T-helper 2 cell treated with Interferon-gamma antibody and Interleukin-4, amounts not matched to agents 5 μg/mL and 100 μg/mL, for 36 hours (primary cell): Measurements from ENCODE around the gene TRAF7.

Experiments
- DNase-seq: peaks from one replicate; pipeline ENCODE4 v3.0.0; 2021; ENCODE audit warnings: low spot score
- H3K27ac Mint-ChIP-seq: one replicate; pipeline ENCODE4 v1.8.0; 2021; ENCODE audit warnings: mild to moderate bottlenecking, mixed read lengths
- H3K27me3 Mint-ChIP-seq: one replicate; pipeline ENCODE4 v1.8.0; 2021; ENCODE audit warnings: low read depth, mixed read lengths
- H3K36me3 Mint-ChIP-seq: one replicate; pipeline ENCODE4 v1.8.0; 2021; ENCODE audit warnings: low read depth, mixed read lengths
- H3K4me1 Mint-ChIP-seq: one replicate; pipeline ENCODE4 v1.8.0; 2021; ENCODE audit warnings: low read depth, mixed read lengths
- H3K4me3 Mint-ChIP-seq: one replicate; pipeline ENCODE4 v1.8.0; 2022; ENCODE audit warnings: mild to moderate bottlenecking, moderate library complexity, mixed read lengths
- H3K9me3 Mint-ChIP-seq: one replicate; pipeline ENCODE4 v1.8.0; 2021; ENCODE audit warnings: mixed read lengths

The TRAF7 gene

GRCh38 chr16:2158262-2158638 is 2.7 kb downstream of the TRAF7 start:
- H3K36me3 Mint-ChIP-seq = peaks cover 21% of the 10 kb centered on the region
- peaks cover 16% of the 10 kb centered on the region for H3K4me1 Mint-ChIP-seq
- H3K4me3 Mint-ChIP-seq = no peak overlapping the region
- DNase-seq = no peak
- no peaks in the 10 kb centered on the region for H3K27me3 Mint-ChIP-seq
- no peak overlapping the region for H3K27ac Mint-ChIP-seq
- H3K9me3 Mint-ChIP-seq = no peaks in the 10 kb centered on the region

GRCh38 chr16:2159175-2159838 is 3.7 kb downstream of the TRAF7 start:
- no peaks in the 10 kb centered on the region for H3K27me3 Mint-ChIP-seq
- peak overlapping the region; percentile 8 for H3K27ac Mint-ChIP-seq
- no peak for DNase-seq
- no peaks in the 10 kb centered on the region for H3K9me3 Mint-ChIP-seq
- H3K4me3 Mint-ChIP-seq = no peak overlapping the region
- peaks cover 12% of the 10 kb centered on the region for H3K4me1 Mint-ChIP-seq
- H3K36me3 Mint-ChIP-seq = peaks cover 12% of the 10 kb centered on the region

GRCh38 chr16:2160915-2161551 is 5.5 kb downstream of the TRAF7 start:
- H3K36me3 Mint-ChIP-seq = peaks cover 7% of the 10 kb centered on the region
- H3K4me3 Mint-ChIP-seq = no peak overlapping the region
- H3K27ac Mint-ChIP-seq = no peak overlapping the region
- no peak for DNase-seq
- H3K4me1 Mint-ChIP-seq = peaks cover 12% of the 10 kb centered on the region
- H3K27me3 Mint-ChIP-seq = no peaks in the 10 kb centered on the region
- no peaks in the 10 kb centered on the region for H3K9me3 Mint-ChIP-seq

- Mint-ChIP-seq H3K4me1 (peaks cover 6% of the 10 kb centered on the region), H3K9me3 (no peaks in the 10 kb centered on the region), H3K36me3 (peaks cover 10% of the 10 kb centered on the region), H3K27ac (no peak overlapping the region), H3K27me3 (no peaks in the 10 kb centered on the region), H3K4me3 (no peak overlapping the region)
- no peak for DNase-seq
Measured at GRCh38 chr16:2161911-2162310, 6.3 kb downstream of the TRAF7 start.

- Mint-ChIP-seq H3K36me3 (peaks cover 10% of the 10 kb centered on the region), H3K27ac (no peak overlapping the region), H3K27me3 (no peaks in the 10 kb centered on the region), H3K4me3 (no peak overlapping the region), H3K9me3 (no peaks in the 10 kb centered on the region), H3K4me1 (peaks cover 2% of the 10 kb centered on the region)
- no peak for DNase-seq
Measured at GRCh38 chr16:2162676-2163118, 7.1 kb downstream of the TRAF7 start.

GRCh38 chr16:2163211-2163881 is 7.8 kb downstream of the TRAF7 start:
- Mint-ChIP-seq H3K4me1 (no peaks in the 10 kb centered on the region), H3K9me3 (no peaks in the 10 kb centered on the region), H3K36me3 (peaks cover 12% of the 10 kb centered on the region), H3K27me3 (no peaks in the 10 kb centered on the region), H3K4me3 (no peak overlapping the region), H3K27ac (no peak overlapping the region)
- no peak for DNase-seq

- no peak overlapping the region for H3K4me3 Mint-ChIP-seq
- peaks cover 13% of the 10 kb centered on the region for H3K36me3 Mint-ChIP-seq
- H3K27me3 Mint-ChIP-seq = no peaks in the 10 kb centered on the region
- H3K9me3 Mint-ChIP-seq = no peaks in the 10 kb centered on the region
- DNase-seq = no peak
- H3K27ac Mint-ChIP-seq = no peak overlapping the region
- H3K4me1 Mint-ChIP-seq = no peaks in the 10 kb centered on the region
Measured at GRCh38 chr16:2165861-2166260, 10.3 kb downstream of the TRAF7 start.

- Mint-ChIP-seq H3K27me3 (no peaks in the 10 kb centered on the region), H3K4me3 (no peak overlapping the region), H3K36me3 (peaks cover 13% of the 10 kb centered on the region), H3K4me1 (no peaks in the 10 kb centered on the region), H3K27ac (no peak overlapping the region), H3K9me3 (no peaks in the 10 kb centered on the region)
- no peak for DNase-seq
Measured at GRCh38 chr16:2166263-2167067, 10.9 kb downstream of the TRAF7 start.

- H3K36me3 Mint-ChIP-seq = peaks cover 11% of the 10 kb centered on the region
Measured at GRCh38 chr16:2167068-2167638, 11.6 kb downstream of the TRAF7 start.

GRCh38 chr16:2170080-2170479 is 14.5 kb downstream of the TRAF7 start:
- H3K27ac Mint-ChIP-seq = no peak overlapping the region
- no peak overlapping the region for H3K4me3 Mint-ChIP-seq
- no peaks in the 10 kb centered on the region for H3K4me1 Mint-ChIP-seq
- no peaks in the 10 kb centered on the region for H3K27me3 Mint-ChIP-seq
- DNase-seq = no peak
- peaks cover 14% of the 10 kb centered on the region for H3K36me3 Mint-ChIP-seq
- no peaks in the 10 kb centered on the region for H3K9me3 Mint-ChIP-seq

More at GRCh38 chr16:2167068-2167638, 11.6 kb downstream of the TRAF7 start:
- no peak for DNase-seq
- H3K9me3 Mint-ChIP-seq = no peaks in the 10 kb centered on the region
- H3K27ac Mint-ChIP-seq = no peak overlapping the region
- no peaks in the 10 kb centered on the region for H3K4me1 Mint-ChIP-seq
- H3K27me3 Mint-ChIP-seq = no peaks in the 10 kb centered on the region
- no peak overlapping the region for H3K4me3 Mint-ChIP-seq

GRCh38 chr16:2170587-2171435 is 15.2 kb downstream of the TRAF7 start:
- H3K4me1 Mint-ChIP-seq = no peaks in the 10 kb centered on the region
- peaks cover 15% of the 10 kb centered on the region for H3K36me3 Mint-ChIP-seq
- no peaks in the 10 kb centered on the region for H3K27me3 Mint-ChIP-seq
- no peak for DNase-seq
- no peak overlapping the region for H3K4me3 Mint-ChIP-seq
- H3K27ac Mint-ChIP-seq = no peak overlapping the region
- no peaks in the 10 kb centered on the region for H3K9me3 Mint-ChIP-seq

GRCh38 chr16:2171601-2172178 is 16.1 kb downstream of the TRAF7 start:
- H3K9me3 Mint-ChIP-seq = no peaks in the 10 kb centered on the region
- DNase-seq = no peak
- no peaks in the 10 kb centered on the region for H3K4me1 Mint-ChIP-seq
- no peaks in the 10 kb centered on the region for H3K27me3 Mint-ChIP-seq
- H3K27ac Mint-ChIP-seq = no peak overlapping the region
- H3K36me3 Mint-ChIP-seq = peaks cover 15% of the 10 kb centered on the region
- no peak overlapping the region for H3K4me3 Mint-ChIP-seq
